HCT116 (cell line): Measurements from ENCODE around the gene CFD.

ENCODE experiments used
- RAD21 ChIP-seq: IDR thresholded peaks from 2 replicates; pipeline ENCODE4 v1.6.1; 2012; ENCODE audit warnings: low read depth, mild to moderate bottlenecking
- TCF7L2 ChIP-seq: IDR thresholded peaks from 2 replicates; pipeline ENCODE4 v1.7.0; 2011; ENCODE audit warnings: borderline replicate concordance, inconsistent platforms; ENCODE audit not compliant: insufficient read depth, insufficient read length; ENCODE audit errors: extremely low read depth
- TF ChIP-seq, protein P1 (sequence below), 3 experiments: fragments of 200-600 bp in 1 of 3; sonication (generic) in 1 of 3; IDR thresholded peaks in 2 of 3; conservative IDR thresholded peaks in 1 of 3; 2 replicates each; pipeline ENCODE4 v1.5.1; 2012 to 2017; ENCODE audit warnings: low read depth in 2 of 3, low read length in 2 of 3, antibody characterized with exemption in 1 of 3, borderline replicate concordance in 1 of 3, control low read depth in 1 of 3, mild to moderate bottlenecking in 1 of 3, mixed read lengths in 1 of 3, mixed run types in 1 of 3, moderate library complexity in 1 of 3; ENCODE audit not compliant: insufficient read depth in 1 of 3
- TF ChIP-seq, protein P2 (sequence below): IDR thresholded peaks from 2 replicates; pipeline ENCODE4 v1.6.1; 2012; ENCODE audit warnings: low read depth

DNA sequence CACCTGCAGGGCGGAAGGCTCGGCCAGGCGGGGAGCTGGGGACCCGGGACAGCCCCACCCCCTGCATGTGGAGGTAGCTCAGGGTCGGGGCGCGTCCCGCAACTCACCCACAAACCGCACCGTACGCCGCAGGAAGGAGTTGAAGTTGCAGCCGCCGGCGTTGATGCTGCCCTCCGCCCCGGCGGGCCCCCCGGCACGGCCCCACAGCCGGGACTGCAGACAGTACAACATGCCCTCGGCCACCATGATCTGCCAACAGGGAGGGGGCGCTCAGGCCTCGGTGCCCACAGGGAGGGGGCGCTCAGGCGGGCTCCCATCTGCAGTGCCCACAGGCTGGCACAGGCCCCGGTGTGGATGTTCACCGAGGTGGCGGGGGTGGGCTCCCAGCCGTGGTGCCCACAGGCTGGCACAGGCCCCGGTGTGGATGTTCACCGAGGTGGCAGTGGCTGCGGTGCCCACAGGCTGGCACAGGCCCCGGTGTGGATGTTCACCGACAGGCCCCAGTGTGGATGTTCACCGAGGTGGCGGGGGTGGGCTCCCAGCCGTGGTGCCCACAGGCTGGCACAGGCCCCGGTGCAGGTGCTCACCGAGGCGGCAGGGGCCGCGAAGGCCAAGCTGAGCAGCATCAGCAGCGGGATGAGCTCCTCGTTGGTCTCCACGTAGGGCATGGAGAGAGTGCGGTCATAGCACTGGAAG, 44.2 kb upstream of the CFD start:
- TF ChIP-seq TCF7L2 (no peak), RAD21 (no peak)
- TF ChIP-seq, protein P1, sequence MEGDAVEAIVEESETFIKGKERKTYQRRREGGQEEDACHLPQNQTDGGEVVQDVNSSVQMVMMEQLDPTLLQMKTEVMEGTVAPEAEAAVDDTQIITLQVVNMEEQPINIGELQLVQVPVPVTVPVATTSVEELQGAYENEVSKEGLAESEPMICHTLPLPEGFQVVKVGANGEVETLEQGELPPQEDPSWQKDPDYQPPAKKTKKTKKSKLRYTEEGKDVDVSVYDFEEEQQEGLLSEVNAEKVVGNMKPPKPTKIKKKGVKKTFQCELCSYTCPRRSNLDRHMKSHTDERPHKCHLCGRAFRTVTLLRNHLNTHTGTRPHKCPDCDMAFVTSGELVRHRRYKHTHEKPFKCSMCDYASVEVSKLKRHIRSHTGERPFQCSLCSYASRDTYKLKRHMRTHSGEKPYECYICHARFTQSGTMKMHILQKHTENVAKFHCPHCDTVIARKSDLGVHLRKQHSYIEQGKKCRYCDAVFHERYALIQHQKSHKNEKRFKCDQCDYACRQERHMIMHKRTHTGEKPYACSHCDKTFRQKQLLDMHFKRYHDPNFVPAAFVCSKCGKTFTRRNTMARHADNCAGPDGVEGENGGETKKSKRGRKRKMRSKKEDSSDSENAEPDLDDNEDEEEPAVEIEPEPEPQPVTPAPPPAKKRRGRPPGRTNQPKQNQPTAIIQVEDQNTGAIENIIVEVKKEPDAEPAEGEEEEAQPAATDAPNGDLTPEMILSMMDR (IDR thresholded peaks at IDR 0.05 in 2 of 3, conservative IDR thresholded peaks at IDR 0.05 in 1 of 3; ENCODE audit: borderline replicate concordance in 1 of 3, insufficient read depth in 1 of 3, low read depth in 2 of 3, low read length in 2 of 3), result no peak
- TF ChIP-seq, protein P2, sequence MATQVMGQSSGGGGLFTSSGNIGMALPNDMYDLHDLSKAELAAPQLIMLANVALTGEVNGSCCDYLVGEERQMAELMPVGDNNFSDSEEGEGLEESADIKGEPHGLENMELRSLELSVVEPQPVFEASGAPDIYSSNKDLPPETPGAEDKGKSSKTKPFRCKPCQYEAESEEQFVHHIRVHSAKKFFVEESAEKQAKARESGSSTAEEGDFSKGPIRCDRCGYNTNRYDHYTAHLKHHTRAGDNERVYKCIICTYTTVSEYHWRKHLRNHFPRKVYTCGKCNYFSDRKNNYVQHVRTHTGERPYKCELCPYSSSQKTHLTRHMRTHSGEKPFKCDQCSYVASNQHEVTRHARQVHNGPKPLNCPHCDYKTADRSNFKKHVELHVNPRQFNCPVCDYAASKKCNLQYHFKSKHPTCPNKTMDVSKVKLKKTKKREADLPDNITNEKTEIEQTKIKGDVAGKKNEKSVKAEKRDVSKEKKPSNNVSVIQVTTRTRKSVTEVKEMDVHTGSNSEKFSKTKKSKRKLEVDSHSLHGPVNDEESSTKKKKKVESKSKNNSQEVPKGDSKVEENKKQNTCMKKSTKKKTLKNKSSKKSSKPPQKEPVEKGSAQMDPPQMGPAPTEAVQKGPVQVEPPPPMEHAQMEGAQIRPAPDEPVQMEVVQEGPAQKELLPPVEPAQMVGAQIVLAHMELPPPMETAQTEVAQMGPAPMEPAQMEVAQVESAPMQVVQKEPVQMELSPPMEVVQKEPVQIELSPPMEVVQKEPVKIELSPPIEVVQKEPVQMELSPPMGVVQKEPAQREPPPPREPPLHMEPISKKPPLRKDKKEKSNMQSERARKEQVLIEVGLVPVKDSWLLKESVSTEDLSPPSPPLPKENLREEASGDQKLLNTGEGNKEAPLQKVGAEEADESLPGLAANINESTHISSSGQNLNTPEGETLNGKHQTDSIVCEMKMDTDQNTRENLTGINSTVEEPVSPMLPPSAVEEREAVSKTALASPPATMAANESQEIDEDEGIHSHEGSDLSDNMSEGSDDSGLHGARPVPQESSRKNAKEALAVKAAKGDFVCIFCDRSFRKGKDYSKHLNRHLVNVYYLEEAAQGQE, result no peak
